ENCODE measurements around the gene NBAS. TPM values are rescaled to one million over a fixed set of nuclear protein-coding genes. Genes with fewer than 3 reads are reported as not detected.

NBAS gene
- total and polyA plus RNA-seq, 2 of the 4 experiments (the other 2 are of a cell fraction) = 22.3 to 105 TPM

DNA sequence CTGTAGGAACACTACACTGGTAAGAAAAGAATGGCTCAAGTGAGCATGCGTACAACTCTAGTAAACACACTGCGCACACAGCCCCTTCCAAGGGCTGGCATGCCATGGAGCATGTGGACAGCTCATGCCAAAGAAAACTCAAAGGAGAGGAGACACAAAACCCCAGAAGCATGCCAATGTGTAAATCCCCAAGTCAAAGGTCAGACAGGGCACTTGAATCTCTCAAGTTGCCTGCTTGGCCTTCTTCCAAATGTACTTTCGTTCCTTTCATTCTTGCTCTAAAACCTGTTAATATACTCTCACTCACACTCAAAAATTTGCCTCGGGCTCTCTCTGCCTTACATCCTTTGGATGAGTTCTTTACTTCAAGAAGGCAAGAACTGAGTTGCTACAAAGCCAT, 365.3 kb downstream of the NBAS start:
- ChIA-PET POLR2A (ENCODE audit: unreplicated experiment) (no interaction called here), CTCF (no interaction called here)
- Histone ChIP-seq H3K23ac (ENCODE audit: low read depth, low read length) (no peak overlapping the region), H4K91ac (ENCODE audit: insufficient read depth, low read depth, low read length) (no peak overlapping the region), H3K14ac (replicated peaks; ENCODE audit: low read depth, low read length) (no peak overlapping the region), H2BK20ac (ENCODE audit: low read depth, low read length) (no peak overlapping the region), H3K27ac (ENCODE audit: insufficient read depth, low read length) (no peak overlapping the region), H2AK9ac (replicated peaks; ENCODE audit: low read depth, low read length, poor library complexity) (no peak overlapping the region), H3K9ac (ENCODE audit: low read depth, low read length) (no peak overlapping the region), H3K27me3 (ENCODE audit: control insufficient read depth, insufficient read depth, low read length) (no peaks in the 10 kb centered on the region), H3K9me1 (ENCODE audit: insufficient read depth, low read length) (peaks cover 3% of the 10 kb centered on the region; the same call in 1 of the 2 replicates), H3K9me3 (ENCODE audit: control insufficient read depth, insufficient read depth, low read length) (no peaks in the 10 kb centered on the region), H2BK120ac (ENCODE audit: low read depth, low read length) (no peak overlapping the region), H3K4me2 (ENCODE audit: low read depth, low read length) (no peak overlapping the region), H4K20me1 (ENCODE audit: insufficient read depth, low read length) (no peaks in the 10 kb centered on the region), H4K8ac (ENCODE audit: low read depth in 2 of 2, low read length in 2 of 2) (no peak overlapping the region), H2AFZ (replicated peaks; ENCODE audit: low read length, poor library complexity) (no peak overlapping the region), H4K5ac (ENCODE audit: low read depth, low read length) (no peak overlapping the region), H2BK5ac (ENCODE audit: low read depth, low read length, poor library complexity, severe bottlenecking) (no peak overlapping the region), H2BK15ac (ENCODE audit: low read depth, low read length) (no peak overlapping the region), H3K56ac (ENCODE audit: extremely low read depth, insufficient read depth, low read length) (no peak overlapping the region), H3K4me1 (ENCODE audit: control insufficient read depth, insufficient read depth, low read length) (no peaks in the 10 kb centered on the region), H3K4ac (ENCODE audit: low read depth, low read length) (no peak overlapping the region), H3K36me3 (ENCODE audit: control insufficient read depth, insufficient read depth, low read length) (no peaks in the 10 kb centered on the region), H3K79me1 (ENCODE audit: low read depth in 1 of 2, low read length in 2 of 2) (no peaks in the 10 kb centered on the region), H3K18ac (ENCODE audit: low read depth, low read length) (no peak overlapping the region), H2AK5ac (ENCODE audit: low read depth, low read length) (no peak overlapping the region), H3K4me3 (ENCODE audit: insufficient read depth, low read depth, low read length) (no peak overlapping the region)
- ATAC-seq (ENCODE audit: low read depth) (no peak), DNase-seq (no peak)
- no TSS peak for BruUV-seq (replicated peaks)
- intact Hi-C loops (cut with micrococcal nuclease) = no loop called here
- dilution Hi-C loops (cut with HindIII; ENCODE audit: low sequenced_read_pairs, unreplicated experiment) = no loop called here
- in situ Hi-C loops (cut with MboI; ENCODE audit: low sequenced_read_pairs) = no loop called here
- 100% methylated on average over 3 of the region's 4 CpGs; no CpG with 5 or more reads in 1 of the 2 experiments for WGBS, 2 experiments (ENCODE audit: extremely low coverage in 2 of 2, insufficient read length in 1 of 2)
- no peak for TF ChIP-seq POLR2A (IDR thresholded peaks at IDR 0.05; ENCODE audit: low read depth, low read length)
- TF ChIP-seq, protein P1, sequence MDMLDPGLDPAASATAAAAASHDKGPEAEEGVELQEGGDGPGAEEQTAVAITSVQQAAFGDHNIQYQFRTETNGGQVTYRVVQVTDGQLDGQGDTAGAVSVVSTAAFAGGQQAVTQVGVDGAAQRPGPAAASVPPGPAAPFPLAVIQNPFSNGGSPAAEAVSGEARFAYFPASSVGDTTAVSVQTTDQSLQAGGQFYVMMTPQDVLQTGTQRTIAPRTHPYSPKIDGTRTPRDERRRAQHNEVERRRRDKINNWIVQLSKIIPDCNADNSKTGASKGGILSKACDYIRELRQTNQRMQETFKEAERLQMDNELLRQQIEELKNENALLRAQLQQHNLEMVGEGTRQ (IDR thresholded peaks at IDR 0.05; ENCODE audit: low read depth, low read length) = no peak
- no peak for TF ChIP-seq MAFK (IDR thresholded peaks at IDR 0.05; ENCODE audit: low read depth, low read length)
- TF ChIP-seq, protein P2, sequence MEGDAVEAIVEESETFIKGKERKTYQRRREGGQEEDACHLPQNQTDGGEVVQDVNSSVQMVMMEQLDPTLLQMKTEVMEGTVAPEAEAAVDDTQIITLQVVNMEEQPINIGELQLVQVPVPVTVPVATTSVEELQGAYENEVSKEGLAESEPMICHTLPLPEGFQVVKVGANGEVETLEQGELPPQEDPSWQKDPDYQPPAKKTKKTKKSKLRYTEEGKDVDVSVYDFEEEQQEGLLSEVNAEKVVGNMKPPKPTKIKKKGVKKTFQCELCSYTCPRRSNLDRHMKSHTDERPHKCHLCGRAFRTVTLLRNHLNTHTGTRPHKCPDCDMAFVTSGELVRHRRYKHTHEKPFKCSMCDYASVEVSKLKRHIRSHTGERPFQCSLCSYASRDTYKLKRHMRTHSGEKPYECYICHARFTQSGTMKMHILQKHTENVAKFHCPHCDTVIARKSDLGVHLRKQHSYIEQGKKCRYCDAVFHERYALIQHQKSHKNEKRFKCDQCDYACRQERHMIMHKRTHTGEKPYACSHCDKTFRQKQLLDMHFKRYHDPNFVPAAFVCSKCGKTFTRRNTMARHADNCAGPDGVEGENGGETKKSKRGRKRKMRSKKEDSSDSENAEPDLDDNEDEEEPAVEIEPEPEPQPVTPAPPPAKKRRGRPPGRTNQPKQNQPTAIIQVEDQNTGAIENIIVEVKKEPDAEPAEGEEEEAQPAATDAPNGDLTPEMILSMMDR (conservative IDR thresholded peaks at IDR 0.05; ENCODE audit: low read depth, low read length) = no peak
- TF ChIP-seq CEBPB (IDR thresholded peaks at IDR 0.05; ENCODE audit: low read depth, low read length) = no peak
- TF ChIP-seq BHLHE40 (IDR thresholded peaks at IDR 0.05; ENCODE audit: low read depth, low read length) = no peak
- no peak for TF ChIP-seq SMC3 (IDR thresholded peaks at IDR 0.05; ENCODE audit: low read depth, low read length)
- TF ChIP-seq NFE2L2 (IDR thresholded peaks at IDR 0.05; ENCODE audit: low read depth, low read length) = no peak
- TF ChIP-seq FOS (IDR thresholded peaks at IDR 0.05; ENCODE audit: low read depth, low read length) = no peak
- TF ChIP-seq MXI1 (IDR thresholded peaks at IDR 0.05; ENCODE audit: borderline replicate concordance, low read depth, low read length) = no peak
- TF ChIP-seq MAZ (IDR thresholded peaks at IDR 0.05; ENCODE audit: borderline replicate concordance, low read depth, low read length) = no peak
- no peak for TF ChIP-seq CHD1 (IDR thresholded peaks at IDR 0.05; ENCODE audit: low read depth, low read length)
- TF ChIP-seq RFX5 (IDR thresholded peaks at IDR 0.05; ENCODE audit: low read depth, low read length) = no peak
- no peak for TF ChIP-seq RAD21 (IDR thresholded peaks at IDR 0.05; ENCODE audit: low read length)
- no peak for TF ChIP-seq RCOR1 (IDR thresholded peaks at IDR 0.05; ENCODE audit: insufficient replicate concordance, low read length)

All from IMR-90 (cell line).